ENCODE data around the gene KIFC1. TPM values are rescaled to one million over a fixed set of nuclear protein-coding genes. Genes with fewer than 3 reads are reported as not detected.

Gene KIFC1
- total RNA-seq, 1 donor from 2014 or later, result 7.4 TPM

- Mint-ChIP-seq H3K36me3 (ENCODE audit: low read depth) (peaks cover 3% of the 10 kb centered on the region), H3K4me1 (ENCODE audit: low read depth) (peaks cover 17% of the 10 kb centered on the region), H3K4me3 (ENCODE audit: unreplicated experiment) (no peak overlapping the region), H3K27me3 (ENCODE audit: low read depth) (peaks cover 6% of the 10 kb centered on the region), H3K9me3 (ENCODE audit: low read depth) (peaks cover 2% of the 10 kb centered on the region), H3K27ac (ENCODE audit: unreplicated experiment) (no peak overlapping the region)
- no peak for DNase-seq (ENCODE audit: low spot score)
- no peak for TF ChIP-seq CTCF (IDR thresholded peaks at IDR 0.05)
Observed at GRCh38 chr6:33458676-33459075, 67.1 kb downstream of the KIFC1 start.

- Mint-ChIP-seq H3K9me3 (ENCODE audit: low read depth) (peaks cover 2% of the 10 kb centered on the region), H3K4me1 (ENCODE audit: low read depth) (peaks cover 13% of the 10 kb centered on the region), H3K4me3 (ENCODE audit: unreplicated experiment) (no peak overlapping the region), H3K27me3 (ENCODE audit: low read depth) (peaks cover 7% of the 10 kb centered on the region), H3K27ac (ENCODE audit: unreplicated experiment) (no peak overlapping the region), H3K36me3 (ENCODE audit: low read depth) (peaks cover 3% of the 10 kb centered on the region)
- no peak for DNase-seq (ENCODE audit: low spot score)
- no peak for TF ChIP-seq CTCF (IDR thresholded peaks at IDR 0.05)
Observed at GRCh38 chr6:33459226-33459625, 67.6 kb downstream of the KIFC1 start.

Small RNAs within 50 kb of the gene (microRNA-seq; reads per million reads assigned to microRNA genes)
- gene MIR5004 (ENCODE audit: borderline number of aligned reads), result not detected

Other genes starting within 250 kb of the KIFC1 start
- 2.8 to 10.0 TPM (median 10.0 TPM) in 3 replicates for gene COL11A2, start 199.4 kb upstream of the KIFC1 start, total RNA-seq
- gene RXRB, start 191.2 kb upstream of the KIFC1 start, total RNA-seq, result 45.1 to 51.5 TPM (median 46.5 TPM) in 3 replicates
- gene SLC39A7, start 191.0 kb upstream of the KIFC1 start, total RNA-seq, result 222 to 238 TPM (median 225 TPM) in 3 replicates
- 0.60 to 2.8 TPM (median 1.1 TPM) in 3 replicates for gene HSD17B8, start 187.2 kb upstream of the KIFC1 start, total RNA-seq
- 42.8 to 49.7 TPM (median 44.5 TPM) in 3 replicates for gene RING1, start 183.3 kb upstream of the KIFC1 start, total RNA-seq
- gene VPS52, start 119.9 kb upstream of the KIFC1 start, total RNA-seq, result 35.8 to 49.9 TPM (median 36.0 TPM) in 3 replicates
- gene RPS18, start 119.7 kb upstream of the KIFC1 start, total RNA-seq, result 1,578 to 1,963 TPM (median 1,582 TPM) in 3 replicates
- 6.5 to 9.2 TPM (median 7.3 TPM) in 3 replicates for gene B3GALT4, start 114.7 kb upstream of the KIFC1 start, total RNA-seq
- 42.4 to 79.7 TPM (median 48.1 TPM) in 3 replicates for gene WDR46, start 102.6 kb upstream of the KIFC1 start, total RNA-seq
- gene PFDN6, start 102.2 kb upstream of the KIFC1 start, total RNA-seq, result 25.3 to 35.5 TPM (median 27.8 TPM) in 3 replicates
- gene RGL2, start 92.9 kb upstream of the KIFC1 start, total RNA-seq, result 39.2 to 54.5 TPM (median 50.5 TPM) in 3 replicates
- gene TAPBP, start 77.7 kb upstream of the KIFC1 start, total RNA-seq, result 86.2 to 102 TPM (median 88.1 TPM) in 3 replicates
- gene ZBTB22, start 74.1 kb upstream of the KIFC1 start, total RNA-seq, result 21.4 to 22.2 TPM (median 22.1 TPM) in 3 replicates
- 26.3 to 27.1 TPM (median 26.4 TPM) in 3 replicates for gene DAXX, start 68.9 kb upstream of the KIFC1 start, total RNA-seq
- gene PHF1, start 19.2 kb downstream of the KIFC1 start, total RNA-seq, result 39.0 to 43.2 TPM (median 42.7 TPM) in 3 replicates
- 204 to 241 TPM (median 218 TPM) in 3 replicates for gene CUTA, start 26.3 kb downstream of the KIFC1 start, total RNA-seq
- gene SYNGAP1, start 28.2 kb downstream of the KIFC1 start, total RNA-seq, result 24.2 to 32.6 TPM (median 24.7 TPM) in 3 replicates
- gene ZBTB9, start 62.8 kb downstream of the KIFC1 start, total RNA-seq, result 6.8 to 7.8 TPM (median 7.1 TPM) in 3 replicates
- gene BAK1, start 188.5 kb downstream of the KIFC1 start, total RNA-seq, result 21.9 to 26.9 TPM (median 26.0 TPM) in 3 replicates
- gene ITPR3, start 229.5 kb downstream of the KIFC1 start, total RNA-seq, result 10.0 to 24.8 TPM (median 11.0 TPM) in 3 replicates

All from chondrocyte (in vitro differentiated cells).